HEK293 (cell line): ENCODE measurements around the gene CHAC1.
A peak's percentile ranks its signal among the peaks of the same experiment; 100 is the strongest.

ENCODE experiments used
- CTCF ChIP-seq: fragments of 450-650 bp; formaldehyde crosslinking; IDR thresholded peaks from 2 replicates; pipeline ENCODE4 v1.5.1; 2016; ENCODE audit warnings: missing biosample characterization, missing genetic modification characterization
- FEZF1 ChIP-seq: fragments of 450-650 bp; formaldehyde crosslinking; IDR thresholded peaks from 2 replicates; pipeline ENCODE4 v1.5.1; 2016; ENCODE audit warnings: missing biosample characterization, missing genetic modification characterization
- GLI2 ChIP-seq: fragments of 450-650 bp; formaldehyde crosslinking; IDR thresholded peaks from 2 replicates; pipeline ENCODE4; 2017; ENCODE audit warnings: missing biosample characterization, missing genetic modification characterization, low read depth, borderline replicate concordance
- MZF1 ChIP-seq: fragments of 450-650 bp; formaldehyde crosslinking; IDR thresholded peaks from 2 replicates; pipeline ENCODE4 v1.5.1; 2017; ENCODE audit warnings: missing biosample characterization, missing genetic modification characterization, borderline replicate concordance
- OVOL3 ChIP-seq: fragments of 450-650 bp; formaldehyde crosslinking; IDR thresholded peaks from 2 replicates; pipeline ENCODE4 v1.5.1; 2016; ENCODE audit warnings: missing biosample characterization, missing genetic modification characterization
- SETDB1 ChIP-seq: IDR thresholded peaks from one replicate; pipeline ENCODE4 v1.6.1; 2017; ENCODE audit warnings: mild to moderate bottlenecking, low read length, moderate library complexity, mixed read lengths; ENCODE audit not compliant: insufficient read length
- WT1 ChIP-seq: fragments of 450-650 bp; formaldehyde crosslinking; IDR thresholded peaks from 2 replicates; pipeline ENCODE4 v1.5.1; 2016; ENCODE audit warnings: missing biosample characterization, missing genetic modification characterization
- ZBTB7A ChIP-seq: fragments of 450-650 bp; formaldehyde crosslinking; IDR thresholded peaks from 2 replicates; pipeline ENCODE4 v1.5.1; 2016; ENCODE audit warnings: low read depth, missing biosample characterization, missing genetic modification characterization
- ZEB2 ChIP-seq: fragments of 450-650 bp; formaldehyde crosslinking; IDR thresholded peaks from 2 replicates; pipeline ENCODE4 v1.5.1; 2016; ENCODE audit warnings: missing biosample characterization, missing genetic modification characterization
- ZFHX2 ChIP-seq: fragments of 450-650 bp; formaldehyde crosslinking; conservative IDR thresholded peaks from 2 replicates; pipeline ENCODE4 v1.5.1; 2016; ENCODE audit warnings: missing biosample characterization, missing genetic modification characterization
- ZNF112 ChIP-seq: fragments of 450-650 bp; formaldehyde crosslinking; IDR thresholded peaks from 2 replicates; pipeline ENCODE4 v1.5.0; 2017; ENCODE audit warnings: missing biosample characterization, missing genetic modification characterization
- ZNF175 ChIP-seq: fragments of 450-650 bp; formaldehyde crosslinking; IDR thresholded peaks from 2 replicates; pipeline ENCODE4 v1.5.1; 2016; ENCODE audit warnings: missing biosample characterization, missing genetic modification characterization
- ZNF19 ChIP-seq: fragments of 450-650 bp; formaldehyde crosslinking; IDR thresholded peaks from 2 replicates; pipeline ENCODE4; 2016; ENCODE audit warnings: missing biosample characterization, missing genetic modification characterization, low read depth
- ZNF202 ChIP-seq: fragments of 450-650 bp; formaldehyde crosslinking; IDR thresholded peaks from 2 replicates; pipeline ENCODE4 v1.5.1; 2016; ENCODE audit warnings: missing biosample characterization, missing genetic modification characterization, borderline replicate concordance
- ZNF26 ChIP-seq: fragments of 450-650 bp; formaldehyde crosslinking; IDR thresholded peaks from 2 replicates; pipeline ENCODE4 v1.5.1; 2016; ENCODE audit warnings: missing biosample characterization, missing genetic modification characterization
- ZNF274 ChIP-seq, 2 experiments: fragments of 200-500 bp in 1 of 2; fragments of 450-650 bp in 1 of 2; sonication (Bioruptor generic) in 1 of 2; formaldehyde crosslinking in 1 of 2; IDR thresholded peaks; 2 replicates each; pipeline versions ENCODE4 v1.5.1 to v1.6.1; 2014 to 2016; ENCODE audit warnings: borderline replicate concordance in 1 of 2, inconsistent platforms in 1 of 2, low read length in 1 of 2, missing biosample characterization in 1 of 2, missing genetic modification characterization in 1 of 2
- ZNF335 ChIP-seq: fragments of 450-650 bp; formaldehyde crosslinking; conservative IDR thresholded peaks from 2 replicates; pipeline ENCODE4 v1.5.1; 2016; ENCODE audit warnings: missing biosample characterization, missing genetic modification characterization
- ZNF362 ChIP-seq: fragments of 450-650 bp; formaldehyde crosslinking; IDR thresholded peaks from 2 replicates; pipeline ENCODE4 v1.5.1; 2016; ENCODE audit warnings: missing biosample characterization, missing genetic modification characterization
- ZNF391 ChIP-seq: fragments of 450-650 bp; formaldehyde crosslinking; IDR thresholded peaks from 2 replicates; pipeline ENCODE4 v1.5.1; 2016; ENCODE audit warnings: low read depth, missing biosample characterization, missing genetic modification characterization, borderline replicate concordance
- ZNF514 ChIP-seq: fragments of 450-650 bp; formaldehyde crosslinking; IDR thresholded peaks from 2 replicates; pipeline ENCODE4 v1.5.1; 2016; ENCODE audit warnings: missing biosample characterization, missing genetic modification characterization
- ZNF626 ChIP-seq: fragments of 450-650 bp; sonication (Bioruptor Pico); formaldehyde crosslinking; IDR thresholded peaks from 2 replicates; pipeline ENCODE4 v1.5.1; 2018; ENCODE audit warnings: missing biosample characterization, missing genetic modification characterization, inconsistent platforms
- ZNF654 ChIP-seq: fragments of 450-650 bp; formaldehyde crosslinking; IDR thresholded peaks from 2 replicates; pipeline ENCODE4 v1.5.1; 2016; ENCODE audit warnings: low read depth, missing biosample characterization, missing genetic modification characterization
- ZNF704 ChIP-seq: fragments of 450-650 bp; formaldehyde crosslinking; IDR thresholded peaks from 2 replicates; pipeline ENCODE4 v1.5.1; 2016; ENCODE audit warnings: missing biosample characterization, missing genetic modification characterization
- ZNF76 ChIP-seq: fragments of 450-650 bp; formaldehyde crosslinking; IDR thresholded peaks from 2 replicates; pipeline ENCODE4; 2016; ENCODE audit warnings: low read depth, missing biosample characterization, missing genetic modification characterization, borderline replicate concordance
- ZNF768 ChIP-seq: fragments of 450-650 bp; formaldehyde crosslinking; IDR thresholded peaks from 2 replicates; pipeline ENCODE4 v1.5.1; 2018; ENCODE audit warnings: missing biosample characterization, mild to moderate bottlenecking, missing genetic modification characterization
- ZNF777 ChIP-seq: fragments of 450-650 bp; formaldehyde crosslinking; IDR thresholded peaks from 2 replicates; pipeline ENCODE4 v1.5.1; 2017; ENCODE audit warnings: missing biosample characterization, missing genetic modification characterization, borderline replicate concordance
- ZNF837 ChIP-seq: fragments of 450-650 bp; formaldehyde crosslinking; IDR thresholded peaks from 2 replicates; pipeline ENCODE4 v1.5.1; 2016; ENCODE audit warnings: missing biosample characterization, missing genetic modification characterization
- ZSCAN16 ChIP-seq: fragments of 450-650 bp; formaldehyde crosslinking; IDR thresholded peaks from 2 replicates; pipeline ENCODE4 v1.5.1; 2016; ENCODE audit warnings: missing biosample characterization, missing genetic modification characterization
- TF ChIP-seq, protein P1 (sequence below): fragments of 450-650 bp; formaldehyde crosslinking; IDR thresholded peaks from 2 replicates; pipeline ENCODE4 v1.5.1; 2016; ENCODE audit warnings: missing biosample characterization, missing genetic modification characterization
- TF ChIP-seq, protein P2 (sequence below): fragments of 450-650 bp; formaldehyde crosslinking; IDR thresholded peaks from 2 replicates; pipeline ENCODE4 v1.5.1; 2016; ENCODE audit warnings: missing biosample characterization, missing genetic modification characterization

Gene CHAC1

GRCh38 chr15:40952901-40953712, at the start of gene CHAC1 (continued):
- TF ChIP-seq GLI2 = no peak
- TF ChIP-seq ZNF26 (tag by site-specific recombination) = no peak
- TF ChIP-seq SETDB1 = no peak
- TF ChIP-seq WT1 (tag by site-specific recombination) = no peak; the same call in 1 of the 2 replicates
- peak; percentile 52; the same call in 1 of the 2 replicates for TF ChIP-seq ZNF704 (tag by site-specific recombination)
- TF ChIP-seq ZNF335 (tag by site-specific recombination) = peak; percentile 83
- peak; percentile 66 for TF ChIP-seq ZEB2 (tag by site-specific recombination)
- no peak; the same call in 1 of the 2 replicates for TF ChIP-seq ZNF837 (tag by site-specific recombination)
- TF ChIP-seq FEZF1 = no peak
- TF ChIP-seq ZNF777 (tag by site-specific recombination) = peak; percentile 44; the same call in 1 of the 2 replicates
- TF ChIP-seq ZNF175 (tag by site-specific recombination) = no peak
- no peak for TF ChIP-seq ZSCAN16 (tag by site-specific recombination)
- no peak for TF ChIP-seq ZNF274 (IDR thresholded peaks at IDR 0.05; ENCODE audit: low read length)
- TF ChIP-seq ZNF274 (tag by site-specific recombination; IDR thresholded peaks at IDR 0.05; ENCODE audit: borderline replicate concordance) = no peak
- TF ChIP-seq ZNF19 = peak; percentile 39; the same call in 1 of the 2 replicates
- TF ChIP-seq ZNF362 (tag by site-specific recombination) = no peak
- TF ChIP-seq ZNF76 = peak; percentile 80; the same call in 1 of the 2 replicates
- TF ChIP-seq, protein P1, sequence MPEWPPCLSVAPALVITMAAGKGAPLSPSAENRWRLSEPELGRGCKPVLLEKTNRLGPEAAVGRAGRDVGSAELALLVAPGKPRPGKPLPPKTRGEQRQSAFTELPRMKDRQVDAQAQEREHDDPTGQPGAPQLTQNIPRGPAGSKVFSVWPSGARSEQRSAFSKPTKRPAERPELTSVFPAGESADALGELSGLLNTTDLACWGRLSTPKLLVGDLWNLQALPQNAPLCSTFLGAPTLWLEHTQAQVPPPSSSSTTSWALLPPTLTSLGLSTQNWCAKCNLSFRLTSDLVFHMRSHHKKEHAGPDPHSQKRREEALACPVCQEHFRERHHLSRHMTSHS (tag by site-specific recombination) = no peak
- no peak for TF ChIP-seq ZBTB7A
- TF ChIP-seq MZF1 (tag by site-specific recombination) = no peak
- TF ChIP-seq ZNF514 (tag by site-specific recombination) = no peak
- TF ChIP-seq ZNF391 (tag by site-specific recombination) = no peak
- TF ChIP-seq ZNF202 (tag by site-specific recombination) = no peak
- TF ChIP-seq, protein P2, sequence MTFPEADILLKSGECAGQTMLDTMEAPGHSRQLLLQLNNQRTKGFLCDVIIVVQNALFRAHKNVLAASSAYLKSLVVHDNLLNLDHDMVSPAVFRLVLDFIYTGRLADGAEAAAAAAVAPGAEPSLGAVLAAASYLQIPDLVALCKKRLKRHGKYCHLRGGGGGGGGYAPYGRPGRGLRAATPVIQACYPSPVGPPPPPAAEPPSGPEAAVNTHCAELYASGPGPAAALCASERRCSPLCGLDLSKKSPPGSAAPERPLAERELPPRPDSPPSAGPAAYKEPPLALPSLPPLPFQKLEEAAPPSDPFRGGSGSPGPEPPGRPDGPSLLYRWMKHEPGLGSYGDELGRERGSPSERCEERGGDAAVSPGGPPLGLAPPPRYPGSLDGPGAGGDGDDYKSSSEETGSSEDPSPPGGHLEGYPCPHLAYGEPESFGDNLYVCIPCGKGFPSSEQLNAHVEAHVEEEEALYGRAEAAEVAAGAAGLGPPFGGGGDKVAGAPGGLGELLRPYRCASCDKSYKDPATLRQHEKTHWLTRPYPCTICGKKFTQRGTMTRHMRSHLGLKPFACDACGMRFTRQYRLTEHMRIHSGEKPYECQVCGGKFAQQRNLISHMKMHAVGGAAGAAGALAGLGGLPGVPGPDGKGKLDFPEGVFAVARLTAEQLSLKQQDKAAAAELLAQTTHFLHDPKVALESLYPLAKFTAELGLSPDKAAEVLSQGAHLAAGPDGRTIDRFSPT (tag by site-specific recombination) = no peak; the same call in 1 of the 2 replicates
- TF ChIP-seq CTCF (tag by site-specific recombination) = peak; percentile 65
- TF ChIP-seq ZNF112 (tag by site-specific recombination) = no peak
- no peak for TF ChIP-seq OVOL3 (tag by site-specific recombination)
- TF ChIP-seq ZNF654 (tag by site-specific recombination) = no peak
- peak; percentile 70 for TF ChIP-seq ZFHX2 (tag by site-specific recombination)
- no peak for TF ChIP-seq ZNF626 (tag by site-specific recombination)
- no peak; the same call in 1 of the 2 replicates for TF ChIP-seq ZNF768 (tag by site-specific recombination)
